SKM-1 treated with dmso at 0.1 percent for 144 hours (cell line): ENCODE measurements around the gene DNAJB11.

ENCODE experiments used
- DNase-seq: peaks from one replicate; lab custom pipeline; 2025; ENCODE audit not compliant: unreplicated experiment; lab: John Stamatoyannopoulos, UW

DNAJB11 gene

GRCh38 chr3:186594591-186595113, 24.1 kb downstream of the DNAJB11 start:
- no peak for DNase-seq

- no peak for DNase-seq
Observed at GRCh38 chr3:186596568-186597287, 26.2 kb downstream of the DNAJB11 start.

DNA sequence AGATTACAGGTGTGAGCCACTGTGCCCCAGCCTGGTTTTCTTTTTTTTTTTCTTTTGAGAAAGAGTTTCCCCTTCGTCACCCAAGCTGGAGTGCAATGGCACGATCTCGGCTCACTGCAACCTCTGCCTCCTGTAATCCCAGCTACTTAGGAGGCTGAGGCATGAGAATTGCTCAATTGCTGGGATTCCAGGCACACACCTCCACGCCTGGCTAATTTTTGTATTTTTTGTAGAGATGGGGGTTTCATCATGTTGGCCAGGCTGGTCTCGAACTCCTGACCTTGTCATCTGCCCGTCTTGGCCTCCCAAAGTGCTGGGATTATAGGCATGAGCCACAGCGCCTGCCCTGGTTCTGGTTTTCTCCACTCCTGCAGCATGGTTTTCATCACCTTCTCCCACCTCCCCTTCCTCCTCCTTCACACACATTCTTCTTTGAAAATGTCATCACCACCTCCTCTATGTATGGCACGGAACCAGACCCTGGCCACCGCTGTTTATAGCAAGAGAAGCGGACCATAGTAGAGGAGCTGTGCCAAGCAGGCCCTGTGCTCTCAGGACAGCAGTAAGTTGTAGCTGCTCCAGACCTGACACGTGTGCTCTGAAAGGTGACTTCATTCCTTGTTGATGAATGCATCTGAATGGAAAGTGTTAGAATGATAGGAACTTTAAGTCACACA, 27.7 kb downstream of the DNAJB11 start:
- DNase-seq, result no peak

DNA sequence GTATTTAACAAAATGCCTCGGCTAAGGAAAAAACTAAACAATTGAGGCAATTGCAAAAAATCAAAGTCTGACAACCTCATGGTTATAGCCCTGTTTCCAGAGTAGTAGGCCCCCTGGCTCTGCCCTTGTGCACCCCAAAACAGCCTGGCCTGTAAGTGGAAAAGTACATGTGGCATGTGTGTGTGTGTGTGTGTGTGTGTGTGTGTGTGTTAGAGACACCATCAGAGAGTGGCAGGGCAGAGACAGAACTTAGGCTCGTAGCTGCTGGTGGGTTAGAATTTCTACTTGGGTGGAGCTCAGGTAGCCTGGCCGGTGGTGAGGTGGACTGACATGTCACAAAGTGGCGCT, 28.2 kb downstream of the DNAJB11 start:
- DNase-seq, result no peak

DNA sequence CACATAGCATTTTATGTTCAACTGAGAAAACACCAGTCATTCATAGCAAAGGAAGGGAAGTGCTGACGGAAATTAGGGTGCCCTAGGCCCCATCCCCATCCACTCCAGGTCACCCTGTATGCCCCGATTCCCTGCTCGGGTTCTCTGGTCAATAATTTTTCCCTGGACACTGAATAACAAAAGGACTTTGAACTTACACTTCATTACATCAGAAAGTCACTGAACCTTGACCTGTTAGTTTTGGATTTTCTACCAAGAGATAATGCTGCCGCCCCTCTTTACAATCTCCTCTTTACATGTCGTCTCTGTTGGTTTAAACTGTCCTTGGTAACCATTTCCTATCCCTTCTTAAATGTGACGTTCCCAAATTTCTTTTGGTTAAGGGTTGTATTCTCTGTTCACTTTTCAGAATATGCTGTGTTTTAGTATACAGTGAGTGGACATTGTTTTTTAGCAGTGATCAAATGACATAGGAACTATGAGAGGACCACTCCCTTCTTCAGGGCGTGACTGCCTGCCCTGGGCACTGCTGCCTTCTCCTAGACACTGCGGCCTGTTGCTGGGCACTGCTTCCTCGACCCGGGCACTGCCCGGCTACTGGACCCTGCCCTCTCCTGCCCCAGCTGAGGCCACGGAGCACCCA, 28.7 kb downstream of the DNAJB11 start:
- no peak for DNase-seq

DNA sequence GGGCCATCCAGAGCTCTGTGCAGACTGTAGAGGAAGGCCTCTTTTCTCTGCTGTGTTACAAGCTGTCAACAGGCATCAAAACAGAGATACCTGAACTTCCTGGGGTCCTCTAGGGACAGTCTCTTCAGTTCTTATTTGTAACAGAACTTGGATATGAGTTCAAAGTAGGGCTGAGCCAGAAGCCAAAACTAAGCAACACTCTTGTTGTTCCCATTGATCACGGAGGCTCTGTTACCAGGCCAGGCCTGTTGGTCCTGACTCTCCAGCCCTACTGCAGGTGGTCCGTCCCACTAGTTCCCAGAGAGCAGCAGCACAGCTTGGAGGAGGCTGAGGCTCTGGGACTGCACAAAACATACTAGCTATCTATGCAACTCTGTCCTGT, 29.3 kb downstream of the DNAJB11 start:
- no peak for DNase-seq

DNA sequence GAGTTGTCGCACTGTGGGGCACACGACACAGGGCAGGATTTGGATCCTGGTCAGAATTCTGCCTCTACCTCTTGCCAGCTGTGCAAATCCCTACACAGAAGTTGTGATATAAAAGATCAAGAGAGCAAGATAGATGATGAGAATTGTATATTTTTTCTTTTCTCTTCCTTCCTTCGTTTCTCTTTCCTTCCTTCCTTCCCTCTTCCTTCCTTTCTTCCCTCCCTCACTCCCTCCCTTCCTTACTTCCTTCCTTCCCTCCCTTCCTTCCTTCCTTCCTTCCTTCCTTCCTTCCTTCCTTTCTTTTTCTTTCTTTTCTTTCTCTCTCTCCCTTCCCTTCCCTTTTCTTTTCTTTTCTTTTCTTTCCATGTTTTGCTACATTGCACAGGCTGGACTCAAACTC, 30.4 kb downstream of the DNAJB11 start:
- DNase-seq, result no peak

DNA sequence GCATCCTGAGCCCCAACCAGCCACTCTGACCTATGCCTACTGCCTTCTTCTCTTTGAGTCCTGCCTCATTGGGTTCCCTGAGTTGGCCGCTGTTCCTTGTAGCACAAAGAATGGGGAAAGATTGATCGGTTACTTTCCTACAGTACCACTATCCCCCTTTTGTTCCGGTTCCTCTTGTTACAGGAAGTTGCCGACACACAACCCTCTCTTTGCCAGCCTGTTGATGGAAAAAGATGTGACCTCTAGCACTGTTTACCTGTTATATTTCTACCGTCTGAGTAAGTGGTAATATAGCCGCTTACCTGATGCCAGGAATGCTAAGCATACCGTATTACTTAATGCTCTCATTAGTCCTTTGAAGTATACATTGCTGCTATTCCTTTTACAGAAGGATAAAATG, 32.6 kb downstream of the DNAJB11 start:
- no peak for DNase-seq

- no peak for DNase-seq
Observed at GRCh38 chr3:186605078-186605477, 34.6 kb downstream of the DNAJB11 start.

- DNase-seq, result no peak
Observed at GRCh38 chr3:186605561-186606545, 35.3 kb downstream of the DNAJB11 start.

GRCh38 chr3:186608624-186609215, 38.2 kb downstream of the DNAJB11 start:
- no peak for DNase-seq

DNA sequence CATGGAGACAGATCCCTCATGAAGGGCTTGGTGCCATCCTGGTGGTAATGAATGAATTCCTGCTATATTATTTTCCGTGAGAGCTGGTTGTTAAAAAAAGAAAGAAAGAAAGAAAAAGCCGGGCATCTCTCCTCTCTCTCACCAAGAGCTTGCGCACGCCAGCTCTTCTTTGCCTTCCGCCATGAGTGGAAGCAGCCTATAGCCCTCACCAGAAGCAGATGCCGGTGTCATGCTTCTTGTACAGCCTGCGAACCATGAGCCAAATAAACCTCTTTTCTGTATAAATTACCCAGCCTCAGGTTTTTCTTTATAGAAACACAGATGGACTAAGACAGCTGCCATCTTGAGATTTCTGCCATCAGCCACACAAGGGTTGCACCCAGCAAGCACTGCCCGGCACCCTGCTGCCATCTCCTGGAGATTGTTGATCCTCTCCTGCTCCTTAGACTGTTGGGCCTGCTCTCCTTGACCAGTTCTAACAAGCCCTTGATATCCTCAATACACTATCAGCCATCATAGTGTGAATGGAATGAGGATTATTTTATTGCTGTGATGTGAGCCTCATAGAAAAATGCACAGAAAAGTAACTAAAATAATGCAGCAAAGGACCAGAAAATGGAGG, 38.8 kb downstream of the DNAJB11 start:
- no peak for DNase-seq

- DNase-seq, result no peak
Observed at GRCh38 chr3:186612065-186612464, 41.5 kb downstream of the DNAJB11 start.

DNA sequence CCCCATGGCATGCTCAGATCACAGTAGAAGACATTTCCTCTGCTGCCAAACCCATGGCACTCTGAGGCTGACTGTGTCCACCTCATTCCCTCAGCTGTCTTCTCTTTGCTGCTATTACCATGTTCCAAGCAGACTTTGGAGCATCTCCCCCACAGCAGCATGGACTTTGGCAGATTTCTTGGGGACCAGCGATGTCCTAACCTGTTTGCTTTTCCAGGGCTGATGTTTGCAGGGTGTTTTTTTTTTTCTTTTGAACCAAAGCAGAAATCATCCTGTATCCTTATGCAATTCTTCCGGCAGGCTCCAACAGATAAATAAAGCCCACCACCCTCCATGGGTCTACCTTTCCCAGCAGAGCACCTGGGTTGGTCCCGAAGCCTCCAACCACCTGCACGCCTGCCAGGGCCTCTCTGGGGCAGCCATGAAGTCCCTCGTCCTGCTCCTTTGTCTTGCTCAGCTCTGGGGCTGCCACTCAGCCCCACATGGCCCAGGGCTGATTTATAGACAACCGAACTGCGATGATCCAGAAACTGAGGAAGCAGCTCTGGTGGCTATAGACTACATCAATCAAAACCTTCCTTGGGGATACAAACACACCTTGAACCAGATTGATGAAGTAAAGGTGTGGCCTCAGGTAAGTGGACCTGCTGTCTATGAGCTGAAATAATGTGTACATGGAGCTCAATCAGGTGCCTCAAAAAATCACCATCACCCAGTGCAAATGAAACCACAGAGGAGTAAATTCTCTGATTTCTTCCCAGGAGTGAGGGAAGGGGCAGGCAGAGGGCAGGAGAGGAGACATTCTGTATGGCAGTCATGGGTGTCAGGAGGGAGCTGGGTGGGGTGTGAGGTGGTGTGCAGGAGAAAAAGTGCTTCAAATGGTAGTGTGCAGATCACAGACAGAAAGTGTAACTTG, 42.5 kb downstream of the DNAJB11 start, which contains the start of gene AHSG:
TSS of gene AHSG (plus strand) at position 340 of the 916 bp plus-strand sequence. CDS start at position 422, 82 bp downstream.
- no peak for DNase-seq

DNA sequence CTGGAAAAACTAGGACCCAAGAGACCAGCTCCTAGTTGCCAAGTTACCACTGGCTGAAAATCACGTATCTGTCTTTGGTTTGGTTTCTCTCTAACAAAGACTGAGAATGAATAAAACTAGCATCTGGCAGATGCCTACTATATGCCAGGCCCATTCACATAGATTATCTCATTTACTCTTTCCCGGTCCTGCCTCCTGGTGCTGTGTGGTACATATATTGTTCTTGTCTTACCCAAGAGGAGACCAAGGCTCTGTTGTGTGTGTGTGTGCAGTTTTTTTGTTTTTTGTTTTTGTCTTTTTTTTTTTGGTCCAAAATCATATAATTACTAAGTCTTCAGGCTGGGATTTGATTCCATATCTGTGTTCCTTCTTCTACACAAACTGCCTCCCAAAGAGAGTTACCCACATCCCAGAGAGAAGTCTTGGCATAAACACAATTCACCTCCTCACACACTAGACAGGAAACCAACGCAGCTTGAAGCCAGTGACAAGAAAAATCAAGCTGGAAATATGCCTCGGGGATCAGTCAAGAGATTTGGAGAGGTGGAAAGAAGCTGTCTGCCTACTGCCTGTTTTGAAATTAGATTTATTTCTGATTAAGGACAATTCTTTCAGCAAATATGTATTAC, 43.2 kb downstream of the DNAJB11 start:
- no peak for DNase-seq

- no peak for DNase-seq
Observed at GRCh38 chr3:186614266-186614596, 43.7 kb downstream of the DNAJB11 start.

DNA sequence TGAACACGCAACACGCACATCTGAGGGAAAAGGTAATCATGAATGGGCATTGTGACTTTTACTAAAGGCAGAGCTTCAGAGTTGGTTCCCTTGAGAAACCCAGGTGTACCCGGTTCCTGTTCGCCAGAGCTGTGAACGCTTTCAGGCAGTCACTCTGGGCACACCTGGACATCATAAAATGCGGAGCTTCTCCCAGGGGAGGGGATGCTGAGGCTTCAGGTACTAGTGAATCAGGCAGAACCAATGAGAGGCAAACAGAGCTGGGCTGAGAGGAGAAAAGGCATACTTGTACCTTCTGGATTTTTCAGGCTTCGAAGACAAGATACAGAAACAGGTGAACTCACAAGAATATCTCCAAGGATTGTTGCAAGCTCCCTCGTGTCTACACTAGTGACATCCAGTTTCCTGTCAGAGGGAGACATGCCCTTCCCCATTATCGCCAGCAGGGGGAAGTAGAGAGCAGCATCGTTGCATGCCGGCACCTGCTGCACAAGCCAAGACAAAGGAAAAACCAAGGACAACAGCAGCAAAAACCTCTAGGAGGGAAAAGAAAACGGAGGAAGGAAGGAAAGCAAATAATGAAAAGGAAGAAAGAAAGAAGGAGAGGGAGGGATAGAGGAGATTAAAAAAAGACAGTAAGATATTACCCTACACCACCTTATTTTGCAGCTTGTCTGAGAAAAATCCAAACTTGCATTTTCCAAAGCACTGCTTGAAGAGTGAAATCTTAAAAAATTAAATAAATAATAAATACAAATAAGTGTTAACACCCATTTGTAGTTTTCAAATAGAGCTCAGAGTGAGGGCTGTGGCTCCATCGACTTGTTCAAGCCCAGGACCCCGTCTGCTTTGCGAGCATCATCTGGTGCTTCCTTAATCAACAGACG, 44.3 kb downstream of the DNAJB11 start:
- DNase-seq, result peak; percentile 65

DNA sequence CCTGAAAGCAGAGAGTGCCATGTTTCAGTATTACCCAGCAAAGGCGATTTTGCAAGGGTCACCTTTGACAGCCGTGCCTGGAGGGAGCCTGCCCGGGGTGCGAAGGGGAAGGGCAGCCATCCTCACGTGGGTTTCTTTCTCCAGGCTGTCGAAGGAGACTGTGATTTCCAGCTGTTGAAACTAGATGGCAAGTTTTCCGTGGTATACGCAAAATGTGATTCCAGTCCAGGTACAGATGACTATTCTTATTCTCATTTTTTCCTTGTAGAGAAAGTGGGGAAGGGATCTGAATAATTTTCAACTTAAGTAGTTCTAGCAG, 45.7 kb downstream of the DNAJB11 start:
- no peak for DNase-seq
